DND-41 (cell line): Measurements from ENCODE around the gene CASP7.

ENCODE experiments used
- ATAC-seq: fragments of 200-7000 bp; cut with Tn5 transposase; 3 replicates; pipeline ENCODE4 v1.9.1; 2021; ENCODE audit warnings: low read depth; ENCODE audit not compliant: insufficient read depth
- DNase-seq: peaks from one replicate; pipeline ENCODE4 v3.0.0-alpha.2; 2020
- H2AFZ ChIP-seq: 2 replicates; pipeline ENCODE4 v1.6.0; 2012; ENCODE audit warnings: low read depth, low read length
- H3K27ac ChIP-seq: 2 replicates; pipeline ENCODE4 v1.5.1; 2012; ENCODE audit warnings: low read length, inconsistent platforms
- H3K27me3 ChIP-seq: fragments of 200-600 bp; sonication (generic); 2 replicates; pipeline ENCODE4 v1.6.0; 2012; ENCODE audit warnings: low read length, mild to moderate bottlenecking, inconsistent platforms; ENCODE audit not compliant: insufficient read depth, poor library complexity
- H3K36me3 ChIP-seq: 2 replicates; pipeline ENCODE4 v1.5.1; 2012; ENCODE audit warnings: low read length, inconsistent platforms; ENCODE audit not compliant: insufficient read depth
- H3K4me1 ChIP-seq: 2 replicates; pipeline ENCODE4 v1.5.1; 2012; ENCODE audit warnings: mild to moderate bottlenecking, low read length; ENCODE audit not compliant: insufficient read depth
- H3K4me2 ChIP-seq: 2 replicates; pipeline ENCODE4 v1.6.0; 2012; ENCODE audit warnings: mild to moderate bottlenecking, moderate library complexity, low read length, inconsistent platforms; ENCODE audit not compliant: insufficient read depth
- H3K4me3 ChIP-seq, 2 experiments: fragments of 200-600 bp in 1 of 2; shearing (Covaris generic) in 1 of 2; 2 replicates each; pipeline ENCODE4 v1.5.1; 2012 to 2016; ENCODE audit warnings: inconsistent platforms in 2 of 2, low read length in 2 of 2, mild to moderate bottlenecking in 2 of 2, low read depth in 1 of 2, moderate library complexity in 1 of 2
- H3K79me2 ChIP-seq: 2 replicates; pipeline ENCODE4 v1.6.0; 2012; ENCODE audit warnings: low read length, inconsistent platforms; ENCODE audit not compliant: insufficient read depth
- H3K9ac ChIP-seq: 2 replicates; pipeline ENCODE4 v1.6.0; 2012; ENCODE audit warnings: low read depth, mild to moderate bottlenecking, inconsistent platforms, low read length, moderate library complexity
- H3K9me3 ChIP-seq: 2 replicates; pipeline ENCODE4 v1.5.1; 2012; ENCODE audit warnings: low read length, moderate library complexity, mild to moderate bottlenecking, inconsistent platforms; ENCODE audit not compliant: insufficient read depth, severe bottlenecking
- H4K20me1 ChIP-seq: 2 replicates; pipeline ENCODE4 v1.6.0; 2012; ENCODE audit warnings: low read length; ENCODE audit not compliant: insufficient read depth
- EZH2 ChIP-seq: IDR thresholded peaks from 3 replicates; pipeline ENCODE4 v1.6.1; 2012; ENCODE audit warnings: borderline replicate concordance, low read depth, mild to moderate bottlenecking, moderate library complexity, low read length, inconsistent platforms; ENCODE audit not compliant: severe bottlenecking
- TF ChIP-seq, protein P1 (sequence below): IDR thresholded peaks from 2 replicates; pipeline ENCODE4 v1.5.1; 2012; ENCODE audit warnings: borderline replicate concordance, low read length, moderate library complexity, mild to moderate bottlenecking; ENCODE audit not compliant: poor library complexity, severe bottlenecking; ENCODE audit errors: extremely low read depth

Gene CASP7

DNA sequence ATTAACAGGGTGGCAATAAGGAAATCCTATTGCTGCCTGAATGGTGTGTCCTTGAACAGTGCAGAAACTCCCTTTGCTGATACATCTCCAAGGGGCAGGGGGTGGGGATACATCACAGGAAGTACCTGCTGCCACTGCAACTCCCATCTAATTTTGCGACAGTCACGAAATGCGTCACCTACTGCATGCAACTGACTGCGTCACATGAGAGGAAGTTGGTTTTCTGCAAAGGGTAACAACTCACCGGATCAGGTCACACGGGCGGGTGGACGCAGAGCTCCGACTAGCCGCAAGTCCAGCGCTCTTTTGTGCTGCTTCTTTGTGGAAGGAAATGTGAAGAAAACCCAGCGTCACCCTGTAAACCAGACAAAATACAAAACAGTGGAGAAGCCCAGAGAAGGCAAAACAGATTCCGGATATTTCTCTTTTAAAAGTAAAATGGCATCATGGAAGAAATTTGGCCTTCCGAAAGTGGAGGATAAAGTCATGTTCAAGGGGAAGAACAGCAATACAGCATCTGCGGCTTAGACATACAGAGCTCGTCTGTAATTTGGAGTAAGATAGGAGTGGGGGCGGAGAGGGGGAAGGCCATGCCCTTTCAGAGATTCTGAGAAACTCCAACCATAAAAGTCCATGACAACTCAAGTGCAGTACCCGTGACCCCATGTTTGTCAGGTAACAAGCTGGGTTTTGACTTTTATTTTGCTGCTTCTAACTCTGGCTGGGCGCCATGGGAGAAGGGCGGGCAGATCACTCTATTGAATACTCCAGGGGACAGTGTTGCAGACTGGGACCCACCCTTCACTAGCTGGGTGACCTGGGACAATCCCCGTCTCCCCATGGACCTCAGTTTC is 39.5 kb downstream of the CASP7 start:
- Histone ChIP-seq H4K20me1 (peaks cover 3% of the 10 kb centered on the region), H3K4me3 (no peak overlapping the region), H3K36me3 (peaks cover 41% of the 10 kb centered on the region), H3K4me1 (no peaks in the 10 kb centered on the region), H3K9ac (no peak overlapping the region), H2AFZ (no peak overlapping the region), H3K4me2 (no peak overlapping the region), H3K27me3 (no peaks in the 10 kb centered on the region), H3K27ac (no peak overlapping the region), H3K9me3 (no peaks in the 10 kb centered on the region), H3K79me2 (peaks cover 12% of the 10 kb centered on the region)
- DNase-seq (no peak), ATAC-seq (no peak)
- TF ChIP-seq EZH2 = no peak
- TF ChIP-seq, protein P1, sequence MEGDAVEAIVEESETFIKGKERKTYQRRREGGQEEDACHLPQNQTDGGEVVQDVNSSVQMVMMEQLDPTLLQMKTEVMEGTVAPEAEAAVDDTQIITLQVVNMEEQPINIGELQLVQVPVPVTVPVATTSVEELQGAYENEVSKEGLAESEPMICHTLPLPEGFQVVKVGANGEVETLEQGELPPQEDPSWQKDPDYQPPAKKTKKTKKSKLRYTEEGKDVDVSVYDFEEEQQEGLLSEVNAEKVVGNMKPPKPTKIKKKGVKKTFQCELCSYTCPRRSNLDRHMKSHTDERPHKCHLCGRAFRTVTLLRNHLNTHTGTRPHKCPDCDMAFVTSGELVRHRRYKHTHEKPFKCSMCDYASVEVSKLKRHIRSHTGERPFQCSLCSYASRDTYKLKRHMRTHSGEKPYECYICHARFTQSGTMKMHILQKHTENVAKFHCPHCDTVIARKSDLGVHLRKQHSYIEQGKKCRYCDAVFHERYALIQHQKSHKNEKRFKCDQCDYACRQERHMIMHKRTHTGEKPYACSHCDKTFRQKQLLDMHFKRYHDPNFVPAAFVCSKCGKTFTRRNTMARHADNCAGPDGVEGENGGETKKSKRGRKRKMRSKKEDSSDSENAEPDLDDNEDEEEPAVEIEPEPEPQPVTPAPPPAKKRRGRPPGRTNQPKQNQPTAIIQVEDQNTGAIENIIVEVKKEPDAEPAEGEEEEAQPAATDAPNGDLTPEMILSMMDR = no peak

DNA sequence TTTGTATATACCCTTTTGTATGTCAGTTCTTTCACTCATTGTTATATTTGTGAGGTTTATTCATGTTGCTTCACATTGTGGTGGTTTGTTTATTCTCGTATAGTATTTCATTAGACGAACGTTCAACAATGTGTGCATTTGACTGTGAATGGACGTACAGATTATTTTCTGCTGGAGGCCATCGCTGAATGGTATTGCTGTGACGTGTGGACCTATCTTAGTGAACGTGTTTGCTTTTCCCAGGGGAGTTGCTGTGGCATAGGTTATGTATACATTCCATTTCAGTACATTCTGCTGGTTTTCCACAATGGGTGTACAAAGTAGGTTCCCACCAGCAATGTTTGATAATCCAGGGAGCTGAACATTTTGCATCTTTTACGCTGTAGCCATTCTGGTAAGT is 40.7 kb downstream of the CASP7 start:
- TF ChIP-seq EZH2 = no peak
- TF ChIP-seq, protein P1 = no peak
- no peaks in the 10 kb centered on the region for H3K4me1 ChIP-seq
- no peak overlapping the region for H3K4me2 ChIP-seq
- H2AFZ ChIP-seq = no peak overlapping the region
- no peaks in the 10 kb centered on the region for H3K9me3 ChIP-seq
- no peak for DNase-seq
- no peak for ATAC-seq
- H3K27ac ChIP-seq = no peak overlapping the region
- H3K36me3 ChIP-seq = peaks cover 47% of the 10 kb centered on the region
- H3K79me2 ChIP-seq = peaks cover 6% of the 10 kb centered on the region; the same call in 1 of the 2 replicates
- no peak overlapping the region for H3K4me3 ChIP-seq
- no peak overlapping the region for H3K9ac ChIP-seq
- no peaks in the 10 kb centered on the region for H3K27me3 ChIP-seq
- H4K20me1 ChIP-seq = no peaks in the 10 kb centered on the region

DNA sequence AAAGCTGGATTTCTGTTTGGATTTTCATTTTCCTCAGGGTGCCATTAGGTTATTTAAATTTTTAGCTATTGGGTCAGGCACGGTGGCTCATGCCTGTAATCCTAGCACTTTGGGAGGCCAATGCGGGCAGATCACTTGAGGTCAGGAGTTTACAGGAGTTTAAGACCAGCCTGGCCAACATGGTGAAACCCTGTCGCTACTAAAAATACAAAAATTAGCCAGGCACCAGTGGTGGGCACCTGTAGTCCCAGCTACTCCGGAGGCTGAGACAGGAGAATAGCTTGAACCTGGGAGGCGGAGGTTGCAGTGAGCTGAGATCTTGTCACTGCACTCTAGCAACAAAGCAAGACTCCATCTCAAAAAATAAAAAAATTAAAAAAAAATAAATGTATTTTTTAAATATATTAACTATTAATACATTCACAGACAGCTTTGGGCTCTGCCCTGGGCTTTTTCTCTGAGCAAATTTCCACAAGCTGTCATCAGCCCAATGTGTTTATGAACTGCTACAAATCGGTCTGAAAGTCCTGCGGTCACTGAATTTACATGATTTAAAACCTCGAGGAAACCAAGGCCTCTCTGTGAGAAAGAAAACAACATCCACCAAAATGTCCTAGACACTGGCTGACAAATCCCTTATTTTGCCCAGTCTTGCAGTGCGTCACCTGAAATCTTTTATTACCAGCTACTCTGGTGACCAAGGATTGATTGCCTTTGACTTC is 52.6 kb downstream of the CASP7 start:
- no peaks in the 10 kb centered on the region for H4K20me1 ChIP-seq
- H3K4me2 ChIP-seq = no peak overlapping the region
- no peak for ATAC-seq
- H3K9ac ChIP-seq = no peak overlapping the region
- H3K36me3 ChIP-seq = peaks cover 30% of the 10 kb centered on the region
- no peaks in the 10 kb centered on the region for H3K79me2 ChIP-seq
- no peaks in the 10 kb centered on the region for H3K4me1 ChIP-seq
- TF ChIP-seq, protein P1 = no peak
- no peak for TF ChIP-seq EZH2
- H3K27ac ChIP-seq = no peak overlapping the region
- no peak for DNase-seq
- no peaks in the 10 kb centered on the region for H3K9me3 ChIP-seq
- H3K27me3 ChIP-seq = no peaks in the 10 kb centered on the region
- H3K4me3 ChIP-seq = no peak overlapping the region
- no peak overlapping the region for H2AFZ ChIP-seq
